ENCODE data around the gene HAPLN3. TPM values are rescaled to one million over a fixed set of nuclear protein-coding genes. Genes with fewer than 3 reads are reported as not detected.

Gene HAPLN3
- total RNA-seq, 1 experiment from 2014 or later: 2.4 TPM

GRCh38 chr15:88874684-88875083 lies 20.7 kb downstream of the HAPLN3 start:
- no peak for TF ChIP-seq EZH2 (IDR thresholded peaks at IDR 0.05; ENCODE audit: low read depth)
- TF ChIP-seq, protein P1, sequence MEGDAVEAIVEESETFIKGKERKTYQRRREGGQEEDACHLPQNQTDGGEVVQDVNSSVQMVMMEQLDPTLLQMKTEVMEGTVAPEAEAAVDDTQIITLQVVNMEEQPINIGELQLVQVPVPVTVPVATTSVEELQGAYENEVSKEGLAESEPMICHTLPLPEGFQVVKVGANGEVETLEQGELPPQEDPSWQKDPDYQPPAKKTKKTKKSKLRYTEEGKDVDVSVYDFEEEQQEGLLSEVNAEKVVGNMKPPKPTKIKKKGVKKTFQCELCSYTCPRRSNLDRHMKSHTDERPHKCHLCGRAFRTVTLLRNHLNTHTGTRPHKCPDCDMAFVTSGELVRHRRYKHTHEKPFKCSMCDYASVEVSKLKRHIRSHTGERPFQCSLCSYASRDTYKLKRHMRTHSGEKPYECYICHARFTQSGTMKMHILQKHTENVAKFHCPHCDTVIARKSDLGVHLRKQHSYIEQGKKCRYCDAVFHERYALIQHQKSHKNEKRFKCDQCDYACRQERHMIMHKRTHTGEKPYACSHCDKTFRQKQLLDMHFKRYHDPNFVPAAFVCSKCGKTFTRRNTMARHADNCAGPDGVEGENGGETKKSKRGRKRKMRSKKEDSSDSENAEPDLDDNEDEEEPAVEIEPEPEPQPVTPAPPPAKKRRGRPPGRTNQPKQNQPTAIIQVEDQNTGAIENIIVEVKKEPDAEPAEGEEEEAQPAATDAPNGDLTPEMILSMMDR (conservative IDR thresholded peaks at IDR 0.05): no peak
- Histone ChIP-seq H3K4me3 (no peak overlapping the region), H2AFZ (no peak overlapping the region), H3K4me1 (replicated peaks; ENCODE audit: insufficient read depth) (no peaks in the 10 kb centered on the region), H4K20me1 (ENCODE audit: insufficient read depth) (no peaks in the 10 kb centered on the region), H3K79me2 (ENCODE audit: low read depth) (no peaks in the 10 kb centered on the region), H3K4me2 (no peak overlapping the region), H3F3A (ENCODE audit: insufficient read depth, low read depth) (no peaks in the 10 kb centered on the region), H3K36me3 (ENCODE audit: low read depth) (no peaks in the 10 kb centered on the region), H3K9me3 (ENCODE audit: insufficient read depth, low read depth) (no peaks in the 10 kb centered on the region), H3K9me2 (ENCODE audit: insufficient read depth) (no peaks in the 10 kb centered on the region), H3K27me3 (ENCODE audit: insufficient read depth, low read depth) (peaks cover 67% of the 10 kb centered on the region), H3K27ac (no peak overlapping the region)
- DNase-seq: no peak
- ChIA-PET CTCF (no interaction called here), POLR2A (ENCODE audit: unreplicated experiment) (no interaction called here)
- intact Hi-C loops (cut with micrococcal nuclease; ENCODE audit: unreplicated experiment): no loop called here
- BruUV-seq (replicated peaks): no TSS peak

- Histone ChIP-seq H2AFZ (no peak overlapping the region), H3K27me3 (ENCODE audit: insufficient read depth, low read depth) (peaks cover 68% of the 10 kb centered on the region), H3K4me1 (replicated peaks; ENCODE audit: insufficient read depth) (no peaks in the 10 kb centered on the region), H4K20me1 (ENCODE audit: insufficient read depth) (no peaks in the 10 kb centered on the region), H3K9me2 (ENCODE audit: insufficient read depth) (no peaks in the 10 kb centered on the region), H3K79me2 (ENCODE audit: low read depth) (no peaks in the 10 kb centered on the region), H3K9me3 (ENCODE audit: insufficient read depth, low read depth) (no peaks in the 10 kb centered on the region), H3K4me2 (no peak overlapping the region), H3K36me3 (ENCODE audit: low read depth) (no peaks in the 10 kb centered on the region), H3K27ac (no peak overlapping the region), H3K4me3 (no peak overlapping the region), H3F3A (ENCODE audit: insufficient read depth, low read depth) (no peaks in the 10 kb centered on the region)
- no peak for TF ChIP-seq EZH2 (IDR thresholded peaks at IDR 0.05; ENCODE audit: low read depth)
- TF ChIP-seq, protein P1 (conservative IDR thresholded peaks at IDR 0.05): no peak
- no peak for DNase-seq
- BruUV-seq (replicated peaks): no TSS peak
- CTCF ChIA-PET: no interaction called here
- POLR2A ChIA-PET (ENCODE audit: unreplicated experiment): no interaction called here
- intact Hi-C loops (cut with micrococcal nuclease; ENCODE audit: unreplicated experiment): no loop called here
Measured at GRCh38 chr15:88874275-88874674, 21.1 kb downstream of the HAPLN3 start.

DNA sequence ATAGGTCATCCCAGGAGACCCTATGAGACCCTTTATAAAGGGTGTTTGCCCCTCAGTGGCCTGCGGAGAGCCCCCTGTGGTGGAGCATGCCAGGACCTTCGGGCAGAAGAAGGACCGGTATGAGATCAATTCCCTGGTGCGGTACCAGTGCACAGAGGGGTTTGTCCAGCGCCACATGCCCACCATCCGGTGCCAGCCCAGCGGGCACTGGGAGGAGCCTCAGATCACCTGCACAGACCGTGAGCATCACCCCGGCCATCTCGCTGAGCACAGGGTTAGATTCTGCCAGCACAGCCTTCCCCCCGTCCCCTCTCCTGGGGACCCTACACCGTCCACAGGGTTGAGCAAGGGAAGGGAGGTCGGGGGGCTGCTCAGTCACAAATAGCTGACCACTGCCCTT lies 21.6 kb downstream of the HAPLN3 start:
- no peaks in the 10 kb centered on the region for H3K4me1 ChIP-seq (replicated peaks; ENCODE audit: insufficient read depth)
- CTCF ChIA-PET: no interaction called here

More for the DNA sequence above, 21.6 kb downstream of the HAPLN3 start:
- Histone ChIP-seq H3K27me3 (ENCODE audit: insufficient read depth, low read depth) (peaks cover 72% of the 10 kb centered on the region), H3K4me2 (no peak overlapping the region), H3K9me3 (ENCODE audit: insufficient read depth, low read depth) (no peaks in the 10 kb centered on the region), H3K4me3 (no peak overlapping the region), H3F3A (ENCODE audit: insufficient read depth, low read depth) (no peaks in the 10 kb centered on the region), H3K27ac (no peak overlapping the region), H3K79me2 (ENCODE audit: low read depth) (no peaks in the 10 kb centered on the region), H3K36me3 (ENCODE audit: low read depth) (no peaks in the 10 kb centered on the region), H4K20me1 (ENCODE audit: insufficient read depth) (no peaks in the 10 kb centered on the region), H3K9me2 (ENCODE audit: insufficient read depth) (no peaks in the 10 kb centered on the region), H2AFZ (no peak overlapping the region)
- intact Hi-C loops (cut with micrococcal nuclease; ENCODE audit: unreplicated experiment): no loop called here
- DNase-seq: no peak
- no peak for TF ChIP-seq EZH2 (IDR thresholded peaks at IDR 0.05; ENCODE audit: low read depth)
- TF ChIP-seq, protein P1 (conservative IDR thresholded peaks at IDR 0.05): no peak
- POLR2A ChIA-PET (ENCODE audit: unreplicated experiment): no interaction called here
- no TSS peak for BruUV-seq (replicated peaks)
